Activated CD8-positive, alpha-beta memory T cell treated with anti-CD3 and anti-CD28 coated beads, Interleukin-2, amount 50 U/mL, for 4 hours (primary cell): ENCODE results near the gene ACP3.

Source experiments
- DNase-seq: peaks from one replicate; pipeline ENCODE4 v3.0.0-alpha.2; 2020

The ACP3 gene

DNA sequence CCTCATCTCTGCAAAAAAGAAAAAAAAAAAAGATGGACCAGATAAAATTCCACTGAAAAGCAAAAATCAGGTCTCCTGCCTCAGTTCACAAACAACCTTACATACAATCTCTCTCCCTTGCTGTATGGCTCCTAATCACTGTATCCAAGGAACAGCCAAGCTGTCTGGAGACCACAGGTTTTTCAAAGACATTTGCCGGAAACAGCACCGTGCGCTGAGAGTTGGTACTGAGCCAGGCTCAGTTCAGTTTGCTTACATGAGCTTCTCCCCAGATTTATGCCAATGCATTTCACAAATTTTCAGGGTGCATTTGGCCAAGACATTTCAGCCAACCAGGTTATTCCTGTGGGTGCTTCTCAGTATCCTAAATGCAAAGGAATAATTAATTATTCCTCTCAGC lies 4.1 kb downstream of the ACP3 start:
- no peak for DNase-seq

DNA sequence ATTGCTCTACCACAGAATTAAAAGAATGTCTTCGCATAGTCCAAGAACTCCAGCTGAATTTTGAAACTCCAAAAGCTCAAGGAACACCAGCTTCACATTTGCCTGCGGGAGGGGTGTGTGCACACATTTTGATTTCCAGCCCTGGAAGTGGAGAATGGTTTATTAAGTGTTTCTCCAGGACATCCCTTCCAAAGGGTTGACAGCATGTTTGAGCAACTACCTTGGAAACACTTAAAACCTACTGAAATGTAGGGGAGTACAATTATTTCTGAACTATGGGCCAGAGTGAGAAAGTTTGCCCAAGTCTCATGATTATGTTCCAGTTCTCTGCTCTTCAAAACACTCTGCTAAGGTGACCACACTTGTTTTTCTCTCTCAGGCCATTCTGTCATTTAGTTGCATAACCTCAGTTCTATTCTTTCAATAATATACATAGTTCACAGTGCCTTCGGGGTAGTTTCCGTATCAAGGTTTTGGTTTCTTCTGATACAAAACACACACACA lies 7.9 kb downstream of the ACP3 start:
- DNase-seq = no peak

DNA sequence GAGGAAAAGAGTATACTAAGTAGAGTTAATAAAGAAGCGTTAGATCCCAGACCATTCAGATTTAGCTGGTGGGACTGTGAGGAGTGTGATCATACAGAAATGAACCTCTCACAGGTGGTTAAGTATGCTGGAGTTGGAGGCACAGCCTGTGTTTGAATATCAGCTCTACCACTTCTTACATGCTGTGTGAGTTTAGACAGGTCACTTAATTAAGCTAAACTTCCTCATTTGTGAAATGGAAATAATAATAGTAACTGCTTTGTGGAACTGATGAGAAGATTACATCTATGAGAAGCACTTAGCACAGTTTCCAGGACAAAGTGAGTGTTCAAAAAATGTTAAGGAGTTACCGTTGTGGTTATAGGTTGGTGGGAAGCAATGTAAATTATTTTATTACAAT lies 8.4 kb downstream of the ACP3 start:
- DNase-seq = no peak

DNA sequence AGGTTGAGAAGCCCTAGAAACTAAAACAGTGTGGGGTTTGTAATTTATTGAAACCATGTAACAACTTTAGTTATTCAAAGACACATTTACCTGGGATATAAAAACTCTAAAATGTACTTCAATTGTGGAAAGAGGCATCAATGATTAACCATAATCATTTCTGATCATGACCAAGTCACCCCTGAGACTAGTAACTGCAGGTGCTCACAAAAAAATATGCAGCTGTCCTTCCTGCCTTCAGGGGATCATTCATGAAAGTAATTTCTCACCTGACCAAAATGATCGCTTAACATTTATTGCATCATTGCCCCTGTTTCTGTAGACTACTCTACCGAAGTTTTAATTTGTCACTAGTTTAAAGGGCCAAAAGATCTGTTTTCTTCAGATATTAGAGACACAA lies 9.0 kb downstream of the ACP3 start:
- no peak for DNase-seq

DNA sequence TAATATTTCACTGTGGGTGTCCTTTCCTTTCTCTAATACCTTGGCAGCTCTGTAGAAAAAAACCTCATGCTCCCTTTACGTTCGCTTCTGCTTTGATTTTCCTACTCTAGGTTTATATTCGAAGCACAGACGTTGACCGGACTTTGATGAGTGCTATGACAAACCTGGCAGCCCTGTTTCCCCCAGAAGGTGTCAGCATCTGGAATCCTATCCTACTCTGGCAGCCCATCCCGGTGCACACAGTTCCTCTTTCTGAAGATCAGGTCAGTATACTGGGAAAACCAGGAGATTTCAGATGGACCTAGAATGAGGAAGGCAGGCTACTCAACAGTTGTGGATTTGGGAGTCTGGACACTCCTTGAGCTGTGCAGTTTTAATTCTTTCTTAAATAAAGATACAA lies 14.9 kb downstream of the ACP3 start:
- DNase-seq = no peak

DNA sequence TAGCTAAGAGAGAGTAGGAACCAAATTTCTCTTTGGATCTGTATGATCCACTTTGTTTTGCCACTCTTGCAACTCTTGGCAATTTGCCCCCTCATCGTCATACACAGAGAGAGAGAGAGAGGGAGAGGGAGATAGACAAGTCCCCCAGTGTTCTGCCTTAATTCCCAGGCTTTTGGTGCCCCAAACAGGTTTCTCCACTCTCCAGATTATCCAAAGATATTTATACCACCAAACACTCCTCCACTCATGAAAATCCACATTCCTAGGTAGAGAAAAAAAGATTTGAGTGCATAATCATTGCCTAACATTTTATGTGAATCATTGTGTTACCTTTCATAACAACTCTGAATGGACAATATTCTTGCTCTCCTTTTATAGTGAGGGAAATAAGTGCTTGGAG lies 15.3 kb downstream of the ACP3 start:
- no peak for DNase-seq

DNA sequence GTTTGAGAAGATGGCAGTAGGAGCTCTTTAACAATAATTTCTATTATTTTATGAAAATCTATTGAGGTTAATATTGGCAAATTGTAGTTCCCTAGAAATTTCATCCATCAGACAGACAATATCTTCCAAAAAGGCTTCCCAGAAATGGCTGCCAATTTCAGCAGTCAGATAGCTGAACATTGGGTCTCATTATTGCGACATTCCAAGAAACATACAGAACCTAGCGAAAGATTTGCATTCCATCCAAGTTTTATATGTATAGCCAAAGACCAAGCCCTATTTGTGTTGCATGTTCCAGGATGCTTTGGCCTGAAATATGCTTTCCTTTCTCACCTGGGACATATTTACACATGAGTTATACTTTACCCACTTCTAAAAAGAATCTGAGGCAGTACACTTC lies 24.5 kb downstream of the ACP3 start:
- no peak for DNase-seq

DNA sequence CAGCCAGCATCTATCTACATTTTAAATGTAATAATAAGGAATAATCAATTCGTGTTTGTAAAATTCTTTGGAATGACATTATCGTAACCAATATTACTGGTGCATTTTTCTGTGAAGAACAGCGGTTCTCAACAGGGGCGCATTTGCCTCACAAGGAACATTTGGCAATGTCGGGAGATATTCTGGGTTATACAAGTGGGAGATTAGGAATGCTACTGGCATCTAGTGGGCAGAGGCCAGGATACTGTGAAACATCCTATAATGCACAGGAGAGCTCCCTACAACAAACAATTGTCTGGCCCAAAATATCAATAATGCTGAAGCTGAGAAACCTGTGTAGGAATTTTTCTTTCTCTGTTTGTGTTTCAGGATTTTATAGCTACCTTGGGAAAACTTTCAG lies 25.0 kb downstream of the ACP3 start:
- no peak for DNase-seq

DNA sequence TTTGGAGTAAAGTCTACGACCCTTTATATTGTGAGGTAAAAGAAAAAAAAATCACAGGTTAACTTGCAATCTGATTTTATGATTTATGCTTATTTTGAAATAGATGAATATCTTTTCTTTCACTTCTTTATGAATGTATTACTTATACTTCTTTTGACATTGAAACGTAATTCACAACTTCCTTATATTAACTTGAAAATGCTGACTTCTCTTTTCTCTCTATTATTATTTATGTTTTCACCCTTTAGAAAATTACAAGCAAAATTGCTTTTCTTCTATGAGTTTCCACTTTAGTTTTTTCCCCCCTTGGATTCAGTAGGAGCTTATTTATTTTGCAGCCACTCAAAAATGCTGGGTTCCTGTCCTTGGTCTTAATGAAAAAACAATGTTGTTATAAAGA lies 25.4 kb downstream of the ACP3 start:
- no peak for DNase-seq

DNA sequence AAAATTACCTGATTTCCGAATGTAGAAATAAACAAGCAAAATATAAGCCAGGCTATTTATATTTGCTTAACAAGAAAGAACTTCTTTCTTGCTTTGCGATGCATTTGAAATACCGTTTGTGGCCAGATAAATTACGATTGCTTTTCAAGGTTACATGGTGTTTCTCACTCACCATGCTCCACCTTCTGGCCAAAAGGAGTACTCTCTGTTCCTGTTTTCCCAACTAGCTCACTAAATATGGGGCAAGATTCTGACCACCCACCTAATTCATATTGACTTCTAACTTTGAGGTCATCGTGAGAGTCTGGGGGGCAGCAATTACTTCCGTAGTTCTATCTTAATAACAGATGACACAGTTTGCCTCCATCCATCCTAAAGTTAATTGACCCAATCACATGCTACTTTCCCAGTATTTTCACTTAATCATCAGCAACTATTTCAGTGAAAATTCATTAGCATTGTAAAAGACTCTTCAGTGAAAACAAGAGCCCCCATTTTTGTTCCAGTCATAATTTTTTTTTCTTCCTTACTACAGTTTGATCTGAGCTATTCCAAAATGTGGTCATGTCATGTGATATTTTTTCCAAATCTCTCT lies 25.9 kb downstream of the ACP3 start:
- DNase-seq = no peak

DNA sequence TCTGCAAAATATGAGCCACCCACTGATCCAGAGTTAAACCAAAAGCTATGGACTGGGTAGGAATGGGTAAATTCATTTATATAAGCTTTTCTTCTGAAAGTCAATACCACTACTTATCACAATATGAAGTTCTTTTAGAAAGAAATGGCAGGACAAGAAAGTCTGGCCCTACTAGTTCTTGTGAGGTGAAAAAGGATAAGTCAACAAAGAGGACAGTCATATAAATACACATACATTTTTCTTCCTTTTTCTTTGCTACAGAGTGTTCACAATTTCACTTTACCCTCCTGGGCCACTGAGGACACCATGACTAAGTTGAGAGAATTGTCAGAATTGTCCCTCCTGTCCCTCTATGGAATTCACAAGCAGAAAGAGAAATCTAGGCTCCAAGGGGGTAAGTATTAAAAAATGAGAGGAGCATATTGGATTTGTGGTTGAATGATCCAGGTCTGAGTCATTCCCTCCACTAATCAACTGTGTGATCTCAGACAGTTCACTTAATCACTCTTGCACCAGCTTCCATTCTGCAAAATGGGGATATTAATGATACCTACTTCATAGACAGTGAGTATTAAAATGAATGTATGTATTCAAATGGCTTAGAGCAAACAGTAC lies 27.6 kb downstream of the ACP3 start:
- no peak for DNase-seq

DNA sequence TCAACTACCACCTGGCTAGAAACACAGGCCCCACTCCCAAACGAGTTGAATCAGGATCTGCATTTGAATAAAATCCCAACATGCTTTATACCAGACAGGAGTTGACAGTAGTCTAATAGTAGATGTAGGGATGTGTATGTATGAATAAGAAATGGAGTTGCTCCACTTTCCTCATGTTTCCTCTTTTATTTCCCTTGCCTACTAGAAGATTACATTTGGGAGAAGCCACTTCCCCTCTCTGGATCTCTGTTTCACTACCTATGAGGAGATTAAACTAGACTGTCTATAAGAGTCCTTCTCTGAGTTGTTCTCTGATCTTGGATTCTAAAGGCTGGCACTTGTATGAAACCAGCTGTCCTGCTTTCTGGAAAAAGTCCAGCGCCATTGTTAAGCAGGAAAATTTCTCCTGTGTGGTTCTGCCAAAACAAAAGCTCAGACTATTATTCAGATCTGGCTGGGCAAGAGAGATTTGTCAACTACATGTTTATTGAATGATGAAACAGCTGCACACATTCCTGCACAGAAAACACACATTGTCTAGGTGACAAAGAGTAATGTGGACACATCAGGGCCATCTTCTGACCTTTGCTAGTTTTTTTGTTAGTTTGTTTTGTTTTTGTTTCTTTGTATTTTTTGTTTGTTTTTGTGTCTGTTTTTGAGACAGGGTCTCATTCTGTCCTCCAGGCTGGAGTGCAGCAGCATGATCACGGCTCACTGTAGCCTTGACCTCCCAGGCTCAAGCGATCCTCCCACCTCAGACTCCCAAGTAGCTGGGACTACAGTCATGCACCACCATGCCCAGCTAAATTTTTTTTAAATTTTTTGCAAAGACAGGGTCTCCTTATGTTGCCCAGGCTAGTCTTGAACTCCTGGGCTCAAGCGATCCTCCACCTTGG lies 29.9 kb downstream of the ACP3 start:
- no peak for DNase-seq

DNA sequence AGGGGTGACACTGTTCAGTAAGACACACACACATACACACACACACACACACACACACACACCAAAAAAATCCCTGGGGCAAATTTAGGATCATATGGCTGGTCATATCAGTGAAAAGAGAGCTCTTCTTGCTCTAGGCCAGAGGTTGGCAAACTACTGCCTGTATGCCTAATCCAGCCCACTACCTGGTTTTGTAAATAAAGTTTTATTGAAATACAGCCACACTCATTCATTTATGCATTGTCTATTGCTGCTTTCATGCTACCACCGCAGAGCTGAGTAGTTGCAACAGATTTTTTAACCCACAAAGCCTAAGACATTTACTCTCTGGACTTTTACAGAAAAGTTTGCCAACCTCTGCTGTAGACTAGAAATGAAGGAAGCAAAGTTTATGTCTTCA lies 30.6 kb downstream of the ACP3 start:
- no peak for DNase-seq

DNA sequence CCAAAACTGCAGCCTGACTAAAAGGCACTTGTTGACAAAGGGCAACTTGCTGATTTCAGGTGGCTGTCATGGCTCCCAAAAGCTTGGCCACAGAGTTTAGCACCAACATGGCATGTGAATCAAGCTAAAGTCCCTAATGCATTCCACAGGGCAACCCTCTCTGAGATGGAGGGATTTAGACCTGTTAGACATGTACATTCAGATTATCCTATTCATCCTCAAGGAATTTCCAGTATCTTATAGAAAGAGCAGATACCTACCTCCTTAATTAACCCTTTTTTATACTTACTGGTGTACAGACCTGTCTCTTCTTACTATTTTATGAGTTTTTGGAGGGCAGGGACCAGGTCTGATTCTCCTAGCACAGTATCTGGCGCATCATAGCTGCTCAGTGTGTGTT lies 31.3 kb downstream of the ACP3 start:
- no peak for DNase-seq

DNA sequence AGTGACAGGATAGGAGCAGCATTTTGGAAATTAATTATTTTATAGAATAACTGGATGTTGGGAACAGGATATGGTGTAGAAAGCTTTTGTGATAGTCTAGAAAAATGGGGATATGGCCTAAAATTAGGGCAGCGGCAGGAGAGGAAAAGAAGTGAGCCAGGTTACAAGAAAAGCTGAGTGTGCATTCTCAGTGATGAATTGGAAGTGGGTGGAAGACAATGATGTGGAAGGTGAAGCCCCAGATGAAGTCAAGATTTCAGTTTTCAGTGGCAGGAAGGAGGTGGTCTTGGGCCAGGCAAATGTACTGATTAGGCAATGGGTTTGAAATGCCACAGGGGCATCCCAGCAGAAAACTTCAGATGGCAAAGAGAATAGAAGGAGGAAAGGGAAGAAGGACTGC lies 33.6 kb downstream of the ACP3 start:
- no peak for DNase-seq

DNA sequence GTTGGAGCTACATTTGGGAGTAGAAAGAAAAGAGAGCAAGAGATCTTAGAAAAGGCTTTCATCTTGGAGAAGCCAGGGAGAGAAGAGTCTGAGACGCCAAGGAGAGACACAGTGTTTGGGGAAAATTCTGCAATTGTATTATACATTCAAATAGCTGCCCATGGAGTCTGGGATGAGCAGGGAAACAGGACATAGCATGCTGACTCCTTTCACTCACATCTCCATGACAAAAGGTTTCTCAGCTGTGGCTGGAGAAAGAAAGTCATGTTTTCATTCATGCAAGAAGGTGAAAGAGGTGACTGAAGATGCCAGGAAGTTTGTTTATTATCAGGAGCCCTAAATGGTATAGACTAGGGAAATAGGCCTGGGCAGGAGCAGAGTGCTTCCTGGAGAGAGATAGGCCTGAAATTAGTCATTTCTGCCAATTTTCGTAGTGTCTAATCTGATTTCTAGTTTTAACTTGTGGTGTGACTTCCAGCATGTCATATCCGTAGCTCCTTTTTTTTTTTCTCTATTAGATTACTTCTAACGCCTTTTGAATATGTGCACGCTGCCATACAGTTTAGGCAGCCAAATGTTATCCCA lies 34.1 kb downstream of the ACP3 start:
- no peak for DNase-seq

DNA sequence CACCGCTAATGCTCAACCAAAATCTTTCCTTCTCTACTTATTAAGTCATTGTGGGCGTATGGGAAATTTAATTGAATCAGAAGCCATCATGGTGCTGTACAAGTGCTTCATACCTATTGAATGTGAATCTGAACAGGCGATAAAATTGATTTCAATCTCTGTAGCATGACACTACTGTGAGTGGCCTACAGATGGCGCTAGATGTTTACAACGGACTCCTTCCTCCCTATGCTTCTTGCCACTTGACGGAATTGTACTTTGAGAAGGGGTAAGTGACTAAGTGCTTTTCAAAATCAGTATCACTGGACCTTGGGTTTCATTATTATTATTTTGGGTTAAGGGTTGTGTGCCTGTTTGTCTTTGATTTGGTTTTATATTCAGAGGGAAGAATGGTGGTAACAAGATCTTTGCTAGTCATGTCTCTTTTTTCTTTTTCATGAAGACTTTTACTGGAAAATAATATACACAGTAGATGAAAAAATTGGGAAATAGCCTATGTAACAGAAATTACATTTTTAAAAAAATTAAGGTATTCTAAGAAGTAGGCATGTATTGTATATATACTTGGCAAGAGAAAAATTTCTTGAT lies 35.4 kb downstream of the ACP3 start:
- DNase-seq = peak; percentile 57

DNA sequence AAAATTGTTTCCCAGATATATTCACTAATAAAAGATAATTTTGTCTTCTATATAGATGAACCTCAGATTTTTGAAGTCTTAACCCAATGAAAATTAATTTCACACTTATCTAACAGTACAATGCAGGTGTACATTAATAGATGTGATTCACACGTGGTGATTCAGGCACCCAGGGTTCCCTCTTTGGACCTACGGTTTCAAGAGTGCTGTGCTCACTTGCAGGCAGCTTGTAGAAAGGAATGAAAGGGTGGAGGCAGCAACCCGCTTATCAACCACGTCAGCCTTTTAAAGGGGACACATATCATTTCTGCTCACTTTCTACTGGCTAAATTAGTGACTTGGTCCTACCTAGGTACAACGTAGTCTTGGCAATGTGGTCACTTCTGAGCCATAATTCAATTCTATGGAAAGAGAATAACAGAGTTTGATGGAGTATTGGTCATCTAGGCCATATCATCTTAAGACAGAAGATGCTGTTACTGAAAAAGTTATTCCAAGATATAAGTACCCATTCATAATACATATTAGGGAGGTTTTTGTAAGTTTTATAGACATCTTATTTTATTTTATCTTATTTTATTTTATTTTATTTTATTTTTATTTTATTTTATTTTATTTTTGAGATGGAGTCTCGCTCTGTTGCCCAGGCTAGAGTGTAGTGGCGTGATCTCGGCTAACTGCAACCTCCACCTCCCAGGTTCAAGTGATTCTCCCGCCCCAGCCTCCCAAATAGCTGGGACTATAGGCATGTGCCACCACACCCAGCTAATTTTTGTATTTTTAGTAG lies 37.9 kb downstream of the ACP3 start:
- no peak for DNase-seq

DNA sequence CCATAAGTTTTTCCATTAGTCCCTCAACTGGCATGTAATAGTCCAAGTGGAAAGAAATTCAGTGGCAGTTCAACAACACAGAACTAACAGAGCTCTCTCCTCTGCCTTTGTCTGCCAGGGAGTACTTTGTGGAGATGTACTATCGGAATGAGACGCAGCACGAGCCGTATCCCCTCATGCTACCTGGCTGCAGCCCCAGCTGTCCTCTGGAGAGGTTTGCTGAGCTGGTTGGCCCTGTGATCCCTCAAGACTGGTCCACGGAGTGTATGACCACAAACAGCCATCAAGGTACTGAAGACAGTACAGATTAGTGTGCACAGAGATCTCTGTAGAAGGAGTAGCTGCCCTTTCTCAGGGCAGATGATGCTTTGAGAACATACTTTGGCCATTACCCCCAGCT lies 39.4 kb downstream of the ACP3 start:
- no peak for DNase-seq

DNA sequence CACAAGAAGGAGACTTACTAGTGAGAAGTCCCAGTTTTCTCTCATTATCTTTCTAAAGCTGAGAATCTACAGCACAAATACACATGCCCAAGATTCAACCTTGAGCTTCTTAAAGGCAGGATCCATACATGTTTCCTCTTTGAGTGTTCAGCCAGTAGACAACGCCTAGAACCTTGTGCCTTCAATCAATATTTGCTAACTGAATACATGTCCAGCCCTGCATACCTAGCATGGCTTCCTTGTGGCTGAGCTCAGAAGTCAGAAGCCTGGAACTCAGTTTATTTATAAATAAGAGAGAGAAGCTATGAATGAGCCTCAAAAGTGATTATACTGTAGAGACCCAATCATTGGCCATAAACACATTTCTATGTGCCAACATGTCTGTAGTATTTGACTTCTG lies 43.5 kb downstream of the ACP3 start:
- no peak for DNase-seq

DNA sequence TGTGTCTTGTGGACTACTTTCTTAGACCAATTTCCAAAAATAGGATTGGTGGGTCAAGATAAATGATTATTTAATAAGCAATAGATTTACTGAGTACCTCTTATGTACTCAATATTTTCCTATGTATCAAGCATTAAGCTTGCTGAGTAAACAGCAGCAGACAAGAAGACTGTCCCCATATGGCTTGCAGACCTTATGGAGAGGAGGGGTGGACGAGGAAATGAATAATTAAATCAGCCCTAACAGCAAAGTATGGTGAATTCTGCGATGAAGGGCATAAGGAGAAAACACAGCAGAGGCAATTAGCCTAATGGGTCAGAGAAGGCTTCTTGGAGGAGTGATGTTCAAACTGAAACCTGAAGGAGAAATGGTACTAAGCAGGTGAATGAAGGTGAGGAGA lies 45.1 kb downstream of the ACP3 start:
- no peak for DNase-seq

DNA sequence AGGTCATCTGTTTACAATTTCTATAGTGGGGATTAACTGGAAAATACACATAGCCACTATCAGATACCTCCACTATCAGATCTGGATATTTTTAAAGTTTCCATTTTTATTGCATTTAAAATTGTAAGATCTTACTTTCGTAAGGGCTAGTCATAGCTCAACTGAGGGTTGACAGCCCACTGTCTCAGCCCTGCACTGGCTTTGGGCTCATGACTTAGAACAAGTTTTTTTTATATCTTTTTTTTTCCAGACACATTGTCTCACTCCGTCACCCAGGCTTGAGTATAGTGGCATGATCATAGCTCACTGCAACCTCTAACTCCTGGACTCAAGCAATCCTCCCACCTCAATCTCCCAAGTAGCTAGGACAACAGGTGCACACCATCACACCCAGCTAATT lies 51.3 kb downstream of the ACP3 start:
- DNase-seq = no peak

DNA sequence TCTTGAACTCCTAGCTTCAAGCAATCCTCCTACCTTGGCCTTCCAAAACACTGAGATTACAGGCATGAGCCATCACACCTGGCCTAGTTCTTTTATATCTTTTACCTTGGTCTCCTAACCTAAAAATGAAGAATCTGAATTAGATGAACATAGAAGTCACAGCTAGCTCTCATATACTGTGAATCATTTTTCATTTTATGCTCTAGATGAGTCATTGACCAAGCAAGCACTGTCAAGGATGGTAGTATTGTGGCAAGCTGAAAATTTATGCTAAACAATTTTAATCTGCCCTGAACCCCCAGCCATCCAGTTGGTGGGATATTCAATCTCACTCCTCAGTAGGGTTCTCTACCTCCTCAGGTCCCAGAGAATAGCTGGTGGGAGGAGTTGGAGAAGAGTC lies 51.8 kb downstream of the ACP3 start:
- DNase-seq = no peak
